Spleen (tissue), 7 donors: ENCODE data around the gene CDK1.

Experiments used
- CTCF ChIP-seq, 11 experiments: fragments of 200-600 bp in 7 of 11; fragments of 450-650 bp in 4 of 11; sonication (generic) in 4 of 11; IDR thresholded peaks in 8 of 11; conservative IDR thresholded peaks in 3 of 11; 1 replicate in 7 of 11; 2 replicates in 4 of 11; pipeline versions ENCODE4 v1.4.0 to v1.8.0; 2016 to 2021; ENCODE audit warnings: antibody characterized with exemption in 11 of 11, inconsistent platforms in 4 of 11, mild to moderate bottlenecking in 1 of 11
- POLR2A ChIP-seq, 3 donors: fragments of 450-650 bp; IDR thresholded peaks; one replicate each; pipeline ENCODE4 v1.5.1; 2017; ENCODE audit warnings: antibody characterized with exemption in 3 of 3, mild to moderate bottlenecking in 1 of 3
- donor health status: DM: no; HTN: no; CAD: no; lungs with moderate emphysema.
- donor health status: DM: no; HTN: no; CAD: no.
- donor health status: DM: no; HTN: no; CAD: no.

- no peak for TF ChIP-seq POLR2A (IDR thresholded peaks at IDR 0.05)
- no peak for TF ChIP-seq CTCF (IDR thresholded peaks at IDR 0.05 in 8 of 11, conservative IDR thresholded peaks at IDR 0.05 in 3 of 11)
Observed at GRCh38 chr10:60842694-60843093, 64.4 kb downstream of the CDK1 start.
